Renal cortical epithelial cell (primary cell): ENCODE data around the gene PLSCR3. TPM values are rescaled to one million over a fixed set of nuclear protein-coding genes. Genes with fewer than 3 reads are reported as not detected.

ENCODE experiments used
- DNase-seq: peaks from one replicate; pipeline ENCODE4 v3.0.0-alpha.2; 2011; ENCODE audit warnings: low read depth
- total RNA-seq: library from RNA; depleted of rRNA; stranded (reverse); fragments of >200 nt; gene quantifications from 2 replicates; pipeline ENCODE4 v1.2.3, GENCODE V29; 2014

Gene PLSCR3
- 20.0 and 71.0 TPM in 2 replicates for total RNA-seq

DNA sequence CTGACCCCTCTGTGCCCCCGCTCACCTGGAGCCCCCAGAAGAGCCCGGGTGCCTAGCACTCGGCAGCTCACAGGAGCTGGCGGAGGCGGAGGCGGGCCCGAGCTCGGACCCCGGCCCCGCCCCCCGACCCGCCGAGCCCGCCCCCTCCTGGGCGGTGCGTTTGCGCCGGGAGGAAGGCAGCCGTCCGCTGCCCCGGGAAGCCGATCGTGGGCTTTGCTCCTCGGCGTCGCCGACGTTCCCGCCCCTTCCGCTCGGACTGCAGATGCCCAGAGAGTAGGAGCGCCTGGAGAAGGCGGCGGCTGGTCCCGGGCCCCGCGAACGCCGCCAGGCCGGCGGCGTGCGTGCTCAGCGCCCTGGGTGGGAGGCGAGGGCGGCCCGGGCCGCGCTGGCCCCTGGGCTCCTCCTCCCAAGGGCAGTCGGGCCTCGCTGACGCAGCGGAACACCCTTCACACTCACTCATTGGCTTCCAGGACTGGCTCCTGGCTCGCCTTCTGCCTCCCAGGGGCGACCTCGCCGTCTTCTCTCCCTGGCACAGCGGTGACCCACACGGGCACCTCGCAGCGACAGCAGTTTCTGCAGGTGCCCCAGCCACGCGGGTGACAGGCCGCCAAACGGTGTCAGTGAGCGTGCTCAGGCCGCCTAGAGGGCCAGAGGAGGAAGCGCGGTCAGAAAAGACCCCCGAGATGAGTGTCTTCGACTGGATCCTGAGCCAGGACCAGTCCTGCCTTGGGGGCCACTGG, at the start of gene PLSCR3:
Gene PLSCR3, minus strand, starts transcription at position 74 of the 740 bp plus-strand sequence. CDS start 415 bp downstream, outside the sequence.
- peak; percentile 63 for DNase-seq

DNA sequence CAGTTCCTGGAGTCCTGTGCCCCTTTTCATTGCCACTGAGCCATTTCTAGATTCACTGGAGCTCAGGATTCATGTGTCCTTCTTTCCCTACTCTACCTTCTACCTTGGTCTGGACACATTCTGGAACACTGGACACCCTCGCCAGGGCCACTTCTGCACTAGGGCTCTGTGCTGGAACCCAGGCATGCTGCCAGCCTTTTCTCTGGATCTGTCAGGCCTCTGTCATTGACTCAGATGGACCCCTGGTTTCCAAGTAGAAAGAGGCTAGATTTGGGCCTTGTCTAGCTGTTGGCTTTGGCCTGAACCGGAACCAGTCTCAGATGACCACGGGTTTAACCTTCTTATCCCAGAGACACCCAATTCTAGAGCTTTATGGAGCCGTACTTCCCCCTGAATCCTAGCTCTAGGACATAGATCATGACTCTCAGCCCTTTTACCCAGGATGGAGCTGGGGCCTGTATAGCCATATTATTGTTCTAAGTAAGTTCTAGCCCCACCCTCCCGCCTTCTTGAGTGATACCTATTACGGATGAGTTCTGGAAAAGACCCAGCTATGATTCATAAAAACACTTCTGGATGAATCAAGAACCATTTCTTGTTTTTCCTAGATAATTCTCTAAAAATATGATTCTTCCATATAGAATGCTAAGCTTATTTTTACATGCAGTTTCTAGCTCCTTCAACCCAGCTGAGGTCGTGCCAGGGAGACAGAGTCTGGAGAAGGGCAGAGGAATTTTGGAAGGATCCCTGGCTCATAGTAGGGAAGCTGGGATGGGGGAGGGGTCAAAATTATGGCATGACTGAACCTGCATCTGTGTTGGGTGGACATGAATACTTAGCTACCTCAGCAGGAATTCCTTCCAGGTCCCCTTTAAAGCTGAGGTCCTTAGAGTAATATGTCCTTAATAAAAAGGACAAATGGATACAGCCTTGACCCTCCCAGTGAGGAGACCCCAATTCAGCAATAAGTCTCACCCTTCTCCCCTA, 49.5 kb upstream of the PLSCR3 start:
- DNase-seq: no peak

DNA sequence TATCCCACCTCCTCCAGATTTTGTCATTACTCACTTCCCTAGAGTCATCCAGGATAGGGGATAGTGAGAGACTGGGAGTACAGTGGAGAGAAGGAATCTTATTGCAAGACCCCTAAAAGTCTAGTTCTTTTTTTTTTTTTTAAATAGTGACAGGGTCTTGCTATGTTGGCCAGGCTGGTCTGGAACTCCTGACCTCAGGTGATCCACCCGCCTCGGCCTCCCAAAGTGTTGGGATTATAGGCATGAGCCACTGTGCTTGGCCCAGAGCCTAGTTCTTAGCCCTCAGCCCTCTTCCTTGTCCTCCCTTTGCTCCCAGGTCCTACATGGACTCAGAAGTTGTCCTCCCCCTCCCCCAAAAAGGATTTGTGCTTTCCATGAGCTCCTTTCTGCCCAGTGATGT, 47.8 kb upstream of the PLSCR3 start:
- no peak for DNase-seq

- DNase-seq: no peak
These were observed 46.9 kb upstream of the PLSCR3 start for GRCh38 chr17:7441266-7441665.

DNA sequence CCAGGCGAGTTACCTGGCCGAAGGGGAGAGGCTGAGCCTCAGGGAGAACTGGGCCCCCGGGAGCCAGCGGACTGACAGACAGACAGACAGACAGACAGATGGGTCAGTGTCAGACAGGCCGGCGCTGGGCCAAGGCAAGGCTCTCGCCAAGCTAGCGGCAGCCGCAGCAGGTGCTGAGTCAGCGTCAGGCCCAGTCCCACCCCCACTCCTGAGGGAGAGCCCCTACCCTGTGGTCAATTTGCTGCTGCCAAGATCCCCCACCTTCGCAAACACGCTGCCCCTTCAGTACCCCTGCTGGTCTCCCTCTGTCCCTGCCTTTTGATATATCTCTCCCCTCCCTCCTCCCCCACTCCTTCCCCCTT, 46.5 kb upstream of the PLSCR3 start:
- peak; percentile 33 for DNase-seq

DNA sequence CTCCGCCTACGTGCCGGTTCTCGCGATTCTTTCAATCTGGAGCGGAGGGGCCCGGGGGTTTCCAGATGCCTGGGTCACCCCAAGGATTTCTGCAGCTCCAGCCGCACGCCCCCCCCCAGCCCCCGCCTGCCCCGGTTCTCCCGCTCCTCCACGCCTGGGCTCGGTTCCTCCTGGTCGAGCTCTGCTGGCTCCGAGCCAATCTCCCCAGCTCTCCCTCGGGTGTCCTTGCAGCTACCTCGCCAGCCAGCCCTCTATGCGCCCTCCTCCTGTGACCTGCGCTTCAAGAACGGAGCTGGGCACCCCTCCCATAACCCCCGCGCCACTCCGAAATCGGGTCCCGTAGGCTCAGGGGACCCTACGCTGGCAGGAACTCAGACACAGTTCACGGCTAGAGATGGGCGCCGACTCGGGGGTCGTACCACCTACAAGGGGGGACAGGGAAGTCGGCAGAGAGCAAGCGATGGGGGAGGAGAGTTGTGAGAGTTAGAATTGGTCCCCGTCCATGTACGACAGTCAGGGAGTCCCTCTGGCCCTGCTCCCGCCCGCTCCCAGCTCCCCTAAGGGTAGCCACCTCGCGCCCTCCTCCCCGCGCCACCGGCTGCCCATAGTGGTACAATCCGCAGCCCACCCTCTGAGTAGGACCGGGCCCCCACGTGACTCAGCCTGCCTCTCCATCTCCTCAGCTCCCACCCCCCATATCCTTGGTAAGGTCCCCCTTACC, 45.9 kb upstream of the PLSCR3 start:
- DNase-seq: peak; percentile 19

DNA sequence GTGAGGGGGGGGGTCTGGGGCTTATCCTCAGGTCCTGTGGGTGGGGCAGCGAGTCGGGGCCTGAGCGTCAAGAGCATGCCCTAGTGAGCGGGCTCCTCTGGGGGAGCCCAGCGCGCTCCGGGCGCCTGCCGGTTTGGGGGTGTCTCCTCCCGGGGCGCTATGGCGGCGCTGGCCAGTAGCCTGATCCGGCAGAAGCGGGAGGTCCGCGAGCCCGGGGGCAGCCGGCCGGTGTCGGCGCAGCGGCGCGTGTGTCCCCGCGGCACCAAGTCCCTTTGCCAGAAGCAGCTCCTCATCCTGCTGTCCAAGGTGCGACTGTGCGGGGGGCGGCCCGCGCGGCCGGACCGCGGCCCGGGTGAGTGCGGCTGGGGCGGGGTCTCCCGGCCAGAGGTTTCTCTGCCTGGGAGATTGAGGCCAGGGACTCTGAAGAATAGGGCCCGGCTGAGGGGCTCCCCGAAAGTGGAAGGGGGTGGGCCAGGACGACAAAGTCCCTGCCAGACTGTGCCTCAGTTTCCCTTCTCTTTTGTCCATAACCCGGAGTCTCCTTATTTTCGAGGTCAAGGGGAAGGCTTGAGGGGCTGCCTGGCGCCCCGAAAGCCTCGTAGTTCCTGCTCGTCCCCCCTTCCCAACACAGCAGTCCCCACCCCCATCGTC, 45.3 kb upstream of the PLSCR3 start, which contains the start of gene FGF11:
Gene FGF11, plus strand, starts transcription at position 51 of the 651 bp plus-strand sequence. Its CDS starts 109 bp downstream, at position 160.
- DNase-seq: no peak

DNA sequence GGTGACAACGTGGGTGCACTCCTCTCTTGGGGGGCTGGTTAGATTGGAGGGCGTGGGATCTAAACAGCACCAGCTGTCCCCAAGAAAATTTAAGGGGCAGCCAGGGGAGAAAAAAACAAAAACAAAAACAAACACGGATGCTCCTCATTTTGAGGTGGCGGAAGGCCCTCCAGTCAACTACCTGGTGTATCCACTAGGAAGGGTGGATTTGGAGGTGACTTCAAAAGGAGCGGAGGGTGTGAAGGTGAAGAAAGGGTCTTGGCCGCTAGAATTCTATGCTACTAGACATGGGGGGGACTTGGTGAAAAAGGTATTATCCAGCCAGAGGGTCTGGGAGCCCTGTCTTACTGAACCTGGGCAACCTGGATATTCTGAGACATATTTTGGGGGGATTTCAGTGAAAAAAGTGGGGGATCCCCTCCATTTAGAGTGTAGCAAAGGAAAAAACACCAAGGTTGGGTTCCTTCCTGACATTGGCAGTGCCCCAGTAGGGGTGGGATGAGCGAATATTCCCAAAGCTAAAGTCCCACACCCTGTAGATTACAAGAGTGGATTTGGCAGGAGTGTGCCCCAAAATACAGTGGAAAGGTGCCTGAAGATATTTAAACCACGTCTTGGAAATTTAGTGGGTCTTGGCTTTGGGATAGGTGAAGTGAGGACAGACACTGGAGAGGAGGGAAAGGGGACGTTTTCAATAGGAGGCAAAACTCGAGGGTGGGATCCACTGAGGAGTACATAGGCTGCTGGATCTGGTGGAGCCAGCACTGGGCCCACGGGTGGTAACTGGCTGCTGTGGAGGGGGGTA, 44.5 kb upstream of the PLSCR3 start:
- DNase-seq: no peak

DNA sequence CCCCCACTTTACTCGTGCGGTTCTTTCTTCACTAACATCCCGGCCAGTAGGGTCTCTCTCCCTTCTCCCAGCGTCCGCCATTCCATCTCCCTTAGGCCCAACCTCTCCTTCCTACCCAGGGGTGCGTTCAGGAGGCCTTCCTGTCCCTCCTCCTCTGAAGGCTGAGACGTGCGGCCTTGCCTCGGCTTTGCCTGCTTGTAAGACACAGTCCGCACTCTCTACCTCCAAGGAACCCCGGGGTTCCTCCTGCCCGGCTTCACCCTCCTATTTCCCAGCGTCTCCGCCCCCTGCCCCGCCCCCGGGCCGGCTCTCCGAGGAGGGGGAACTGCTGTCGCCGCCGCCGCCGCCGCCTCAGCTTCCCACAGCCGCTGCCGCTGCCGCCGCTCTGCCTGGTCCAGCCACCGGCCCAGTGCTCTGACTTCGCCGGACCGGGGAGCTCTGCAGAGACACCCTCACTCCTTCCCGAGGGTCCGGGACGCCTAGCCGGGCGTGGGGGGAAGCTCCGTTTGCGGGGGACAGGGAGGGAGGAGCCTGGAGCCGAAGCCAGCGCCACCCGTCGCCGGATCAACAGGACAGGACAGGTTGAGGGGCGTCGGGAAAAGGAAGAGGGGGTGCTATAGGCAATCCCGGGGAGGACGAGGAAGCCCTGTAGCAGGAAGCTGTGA, 43.8 kb upstream of the PLSCR3 start:
- no peak for DNase-seq

GRCh38 chr17:7437369-7437863, 43.1 kb upstream of the PLSCR3 start:
- no peak for DNase-seq

DNA sequence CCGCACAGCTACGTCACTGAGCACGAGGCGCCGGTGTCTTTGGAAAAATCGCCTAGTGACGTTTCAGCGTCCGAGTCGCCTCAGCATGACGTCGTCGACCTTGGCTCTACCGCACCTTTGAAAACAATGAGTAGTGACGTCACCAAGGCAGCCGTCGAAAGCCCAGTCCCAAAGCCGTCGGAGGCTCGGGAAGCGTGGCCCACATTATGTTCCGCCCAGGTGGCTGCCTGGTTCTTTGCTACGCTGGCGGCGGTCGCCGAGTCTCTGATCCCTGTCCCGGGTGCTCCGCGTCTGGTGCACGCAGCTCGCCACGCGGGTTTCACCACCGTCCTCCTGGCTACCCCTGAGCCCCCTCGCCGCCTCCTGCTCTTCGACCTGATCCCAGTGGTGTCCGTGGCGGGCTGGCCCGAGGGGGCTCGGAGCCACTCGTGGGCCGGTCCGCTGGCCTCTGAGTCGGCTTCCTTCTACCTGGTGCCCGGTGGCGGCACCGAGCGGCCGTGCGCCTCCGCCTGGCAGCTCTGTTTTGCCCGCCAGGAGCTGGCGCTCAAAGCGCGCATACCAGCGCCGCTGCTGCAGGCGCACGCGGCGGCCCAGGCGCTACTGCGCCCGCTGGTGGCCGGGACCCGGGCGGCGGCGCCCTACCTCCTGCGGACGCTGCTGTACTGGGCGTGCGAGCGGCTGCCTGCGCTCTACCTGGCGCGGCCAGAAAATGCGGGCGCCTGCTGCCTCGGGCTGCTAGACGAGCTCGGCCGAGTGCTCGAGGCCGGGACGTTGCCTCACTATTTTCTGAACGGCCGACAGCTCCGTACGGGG, 42.4 kb upstream of the PLSCR3 start:
- DNase-seq: peak; percentile 64

- peak; percentile 28 for DNase-seq
These were observed 41.6 kb upstream of the PLSCR3 start for GRCh38 chr17:7435676-7436555.

- no peak for DNase-seq
These were observed 38.0 kb upstream of the PLSCR3 start for GRCh38 chr17:7432296-7432695.

DNA sequence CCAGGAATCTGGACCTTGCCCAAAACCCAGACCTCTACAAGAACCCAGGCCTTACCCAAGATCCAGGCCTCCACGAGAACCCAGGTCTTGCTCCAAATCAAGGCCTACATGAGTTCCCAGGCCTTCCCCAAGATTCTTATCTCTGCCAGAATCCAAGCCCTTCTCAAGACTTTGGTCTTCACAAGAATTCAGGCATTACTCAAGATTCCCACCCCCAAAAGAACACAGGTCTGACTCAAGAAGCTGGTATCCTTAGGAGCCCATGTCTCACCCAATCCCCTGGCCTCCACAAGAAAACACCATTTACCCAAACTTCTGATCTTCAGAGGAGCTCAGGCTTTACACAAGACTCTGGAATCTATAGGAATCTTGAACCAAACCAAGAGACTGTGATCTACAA, 36.9 kb upstream of the PLSCR3 start:
- no peak for DNase-seq

GRCh38 chr17:7429722-7430121, 35.4 kb upstream of the PLSCR3 start:
- DNase-seq: no peak

DNA sequence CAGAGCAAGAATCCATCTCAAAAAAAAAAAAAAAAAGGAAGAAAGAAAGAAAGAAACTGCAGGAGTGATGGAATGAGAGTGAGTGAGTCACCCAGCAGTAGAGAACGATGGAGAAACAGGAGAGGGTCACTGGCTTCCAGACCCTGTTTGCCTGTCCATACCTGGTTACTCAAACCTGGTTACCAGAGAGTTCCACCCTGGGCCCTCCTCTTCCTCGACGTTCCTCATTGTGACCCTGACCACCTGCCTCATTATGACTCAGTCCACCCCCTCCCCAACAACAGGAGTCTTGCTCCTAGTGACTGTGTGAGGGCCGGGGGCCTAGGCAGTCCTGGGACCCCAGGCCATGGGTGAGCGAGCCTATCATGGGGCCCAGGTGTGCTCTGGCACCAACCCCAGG, 34.2 kb upstream of the PLSCR3 start, which contains the start of gene SPEM3:
Gene SPEM3, plus strand, starts transcription at position 301 of the 400 bp plus-strand sequence. Its CDS starts 46 bp downstream, at position 347.
- DNase-seq: no peak

- DNase-seq: no peak
These were observed 33.2 kb upstream of the PLSCR3 start for GRCh38 chr17:7427549-7427948.
